ENCODE data around the gene PRPF31.
A peak's percentile ranks its signal among the peaks of the same experiment; 100 is the strongest.

The PRPF31 gene

GRCh38 chr19:54141356-54141755 lies 25.8 kb downstream of the PRPF31 start:
- DNase-seq (ENCODE audit: low read depth in 2 of 2) = no peak

- no peak for DNase-seq (ENCODE audit: low read depth in 2 of 2)
Observed at GRCh38 chr19:54142166-54142780, 26.7 kb downstream of the PRPF31 start.

GRCh38 chr19:54145541-54146158 lies 30.1 kb downstream of the PRPF31 start:
- no peak for DNase-seq (ENCODE audit: low read depth in 2 of 2)

- no peak for DNase-seq (ENCODE audit: low read depth in 2 of 2)
Observed at GRCh38 chr19:54147676-54148075, 32.1 kb downstream of the PRPF31 start.

GRCh38 chr19:54148158-54148557 lies 32.6 kb downstream of the PRPF31 start:
- no peak for DNase-seq (ENCODE audit: low read depth in 2 of 2)

GRCh38 chr19:54149021-54149812 lies 33.7 kb downstream of the PRPF31 start:
- DNase-seq (ENCODE audit: low read depth in 2 of 2) = no peak

- no peak for DNase-seq (ENCODE audit: low read depth in 2 of 2)
Observed at GRCh38 chr19:54151362-54152035, 35.9 kb downstream of the PRPF31 start.

GRCh38 chr19:54152267-54152666 lies 36.7 kb downstream of the PRPF31 start:
- no peak for DNase-seq (ENCODE audit: low read depth in 2 of 2)

GRCh38 chr19:54152878-54153524 lies 37.4 kb downstream of the PRPF31 start:
- DNase-seq (ENCODE audit: low read depth in 2 of 2) = no peak

GRCh38 chr19:54153731-54154326 lies 38.3 kb downstream of the PRPF31 start:
- DNase-seq (ENCODE audit: low read depth in 2 of 2) = no peak

- no peak for DNase-seq (ENCODE audit: low read depth in 2 of 2)
Observed at GRCh38 chr19:54154603-54155345, 39.2 kb downstream of the PRPF31 start.

GRCh38 chr19:54155694-54156093 lies 40.1 kb downstream of the PRPF31 start:
- DNase-seq (ENCODE audit: low read depth in 2 of 2) = no peak

GRCh38 chr19:54156490-54156889 lies 40.9 kb downstream of the PRPF31 start:
- no peak for DNase-seq (ENCODE audit: low read depth in 2 of 2)

- DNase-seq (ENCODE audit: low read depth in 2 of 2) = no peak
Observed at GRCh38 chr19:54156953-54157352, 41.4 kb downstream of the PRPF31 start.

- DNase-seq (ENCODE audit: low read depth in 2 of 2) = no peak
Observed at GRCh38 chr19:54158812-54159351, 43.3 kb downstream of the PRPF31 start.

GRCh38 chr19:54159352-54160181 lies 44.0 kb downstream of the PRPF31 start, which contains the start of gene LENG1:
LENG1 (minus strand) TSS chr19:54159721; CDS start chr19:54159695, 26 bp downstream.
- DNase-seq (ENCODE audit: low read depth in 2 of 2) = peak; percentile 85 to 96

GRCh38 chr19:54160182-54160811 lies 44.7 kb downstream of the PRPF31 start:
- no peak for DNase-seq (ENCODE audit: low read depth in 2 of 2)

- no peak for DNase-seq (ENCODE audit: low read depth in 2 of 2)
Observed at GRCh38 chr19:54160854-54161253, 45.3 kb downstream of the PRPF31 start.

- DNase-seq (ENCODE audit: low read depth in 2 of 2) = peak; percentile 74 to 77
Observed at GRCh38 chr19:54162241-54162805, 46.8 kb downstream of the PRPF31 start.
